MM.1S (cell line): ENCODE data around the gene TGFB1.

Experiments used
- DNase-seq: peaks from one replicate; pipeline ENCODE4 v3.0.0-alpha.2; 2015
- H2AFZ ChIP-seq: fragments of 300-600 bp; sonication (generic); 2 replicates; pipeline ENCODE4 v1.6.0; 2016; ENCODE audit warnings: antibody characterized with exemption, low read length
- H3F3A ChIP-seq: fragments of 300-600 bp; sonication (generic); 2 replicates; pipeline ENCODE4 v1.6.1; 2016; ENCODE audit warnings: mild to moderate bottlenecking, antibody characterized with exemption, low read length, moderate library complexity, mixed read lengths; ENCODE audit not compliant: insufficient read depth
- H3K27ac ChIP-seq: fragments of 300-600 bp; sonication (generic); 2 replicates; pipeline ENCODE4 v1.5.1; 2016; ENCODE audit warnings: mild to moderate bottlenecking, low read length
- H3K27me3 ChIP-seq: fragments of 300-600 bp; sonication (generic); replicated peaks from 2 replicates; pipeline ENCODE4 v1.6.0; 2016; ENCODE audit warnings: low read length; ENCODE audit not compliant: insufficient read depth
- H3K36me3 ChIP-seq: fragments of 300-600 bp; sonication (generic); replicated peaks from 2 replicates; pipeline ENCODE4 v1.6.1; 2016; ENCODE audit warnings: mild to moderate bottlenecking, low read length, mixed read lengths; ENCODE audit not compliant: insufficient read depth
- H3K4me1 ChIP-seq: fragments of 300-600 bp; sonication (generic); 2 replicates; pipeline ENCODE4 v1.6.1; 2016; ENCODE audit warnings: low read length, mixed read lengths
- H3K4me2 ChIP-seq: fragments of 300-600 bp; sonication (generic); 2 replicates; pipeline ENCODE4 v1.6.0; 2016; ENCODE audit warnings: low read depth, low read length
- H3K4me3 ChIP-seq: fragments of 300-600 bp; sonication (generic); 2 replicates; pipeline ENCODE4 v1.5.1; 2016; ENCODE audit warnings: low read length, mixed read lengths
- H3K79me2 ChIP-seq: fragments of 300-600 bp; sonication (generic); 2 replicates; pipeline ENCODE4 v1.6.1; 2016; ENCODE audit warnings: mixed run types, low read length, mixed read lengths
- H3K9ac ChIP-seq: fragments of 300-600 bp; sonication (generic); 2 replicates; pipeline ENCODE4 v1.6.1; 2016; ENCODE audit warnings: low read length, mixed read lengths
- H3K9me2 ChIP-seq: fragments of 300-600 bp; sonication (generic); replicated peaks from 2 replicates; pipeline ENCODE4 v1.6.1; 2016; ENCODE audit warnings: mild to moderate bottlenecking, low read length, mixed read lengths; ENCODE audit not compliant: insufficient read depth
- H3K9me3 ChIP-seq: fragments of 300-600 bp; sonication (generic); replicated peaks from 2 replicates; pipeline ENCODE4 v1.6.1; 2016; ENCODE audit warnings: mild to moderate bottlenecking, low read length, mixed read lengths; ENCODE audit not compliant: insufficient read depth
- H4K20me1 ChIP-seq: fragments of 300-600 bp; sonication (generic); 2 replicates; pipeline ENCODE4 v1.6.1; 2016; ENCODE audit warnings: mild to moderate bottlenecking, low read length, moderate library complexity, mixed read lengths; ENCODE audit not compliant: insufficient read depth
- EZH2 ChIP-seq: fragments of 300-600 bp; sonication (generic); optimal IDR thresholded peaks from 2 replicates; pipeline ENCODE3; 2017; ENCODE audit warnings: low read depth, mild to moderate bottlenecking, antibody characterized with exemption, low read length, mixed read lengths
- EZH2phosphoT487 ChIP-seq: fragments of 300-600 bp; sonication (generic); IDR thresholded peaks from 2 replicates; pipeline ENCODE4 v1.6.1; 2018; ENCODE audit warnings: antibody characterized with exemption, low read length
- TF ChIP-seq, protein P1 (sequence below): fragments of 300-600 bp; sonication (generic); IDR thresholded peaks from 2 replicates; pipeline ENCODE4 v1.5.1; 2016; ENCODE audit warnings: antibody characterized with exemption, low read length, mixed read lengths

TGFB1 gene

GRCh38 chr19:41376241-41376997 is 22.7 kb upstream of the TGFB1 start, which contains the start of gene TMEM91:
TSS of gene TMEM91 (plus strand) at chr19:41376533. CDS start at chr19:41378310, 1,777 bp downstream.
- H3K9me3 ChIP-seq: no peaks in the 10 kb centered on the region
- H2AFZ ChIP-seq: no peak within 1 kb of the TSS
- TF ChIP-seq EZH2phosphoT487 (no peak), EZH2 (no peak)
- TF ChIP-seq, protein P1, sequence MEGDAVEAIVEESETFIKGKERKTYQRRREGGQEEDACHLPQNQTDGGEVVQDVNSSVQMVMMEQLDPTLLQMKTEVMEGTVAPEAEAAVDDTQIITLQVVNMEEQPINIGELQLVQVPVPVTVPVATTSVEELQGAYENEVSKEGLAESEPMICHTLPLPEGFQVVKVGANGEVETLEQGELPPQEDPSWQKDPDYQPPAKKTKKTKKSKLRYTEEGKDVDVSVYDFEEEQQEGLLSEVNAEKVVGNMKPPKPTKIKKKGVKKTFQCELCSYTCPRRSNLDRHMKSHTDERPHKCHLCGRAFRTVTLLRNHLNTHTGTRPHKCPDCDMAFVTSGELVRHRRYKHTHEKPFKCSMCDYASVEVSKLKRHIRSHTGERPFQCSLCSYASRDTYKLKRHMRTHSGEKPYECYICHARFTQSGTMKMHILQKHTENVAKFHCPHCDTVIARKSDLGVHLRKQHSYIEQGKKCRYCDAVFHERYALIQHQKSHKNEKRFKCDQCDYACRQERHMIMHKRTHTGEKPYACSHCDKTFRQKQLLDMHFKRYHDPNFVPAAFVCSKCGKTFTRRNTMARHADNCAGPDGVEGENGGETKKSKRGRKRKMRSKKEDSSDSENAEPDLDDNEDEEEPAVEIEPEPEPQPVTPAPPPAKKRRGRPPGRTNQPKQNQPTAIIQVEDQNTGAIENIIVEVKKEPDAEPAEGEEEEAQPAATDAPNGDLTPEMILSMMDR: no peak
- H3K36me3 ChIP-seq: no peaks in the 10 kb centered on the region
- no peak within 1 kb of the TSS for H3K27ac ChIP-seq
- no peaks in the 10 kb centered on the region for H3F3A ChIP-seq
- no peaks in the 10 kb centered on the region for H3K79me2 ChIP-seq
- H3K4me2 ChIP-seq: no peak within 1 kb of the TSS
- H3K4me1 ChIP-seq: no peaks in the 10 kb centered on the region
- no peak within 1 kb of the TSS for H3K4me3 ChIP-seq
- no peaks in the 10 kb centered on the region for H3K9me2 ChIP-seq
- H4K20me1 ChIP-seq: no peaks in the 10 kb centered on the region
- no peak for DNase-seq
- no peak within 1 kb of the TSS for H3K9ac ChIP-seq
- H3K27me3 ChIP-seq: no peaks in the 10 kb centered on the region

- Histone ChIP-seq H3K36me3 (no peaks in the 10 kb centered on the region), H3K9me2 (no peaks in the 10 kb centered on the region), H3F3A (no peaks in the 10 kb centered on the region), H3K9me3 (no peaks in the 10 kb centered on the region), H2AFZ (no peak overlapping the region), H4K20me1 (no peaks in the 10 kb centered on the region), H3K4me1 (no peaks in the 10 kb centered on the region), H3K27me3 (no peaks in the 10 kb centered on the region), H3K79me2 (no peaks in the 10 kb centered on the region), H3K27ac (no peak overlapping the region), H3K9ac (no peak overlapping the region), H3K4me2 (no peak overlapping the region), H3K4me3 (no peak overlapping the region)
- TF ChIP-seq EZH2 (no peak), EZH2phosphoT487 (no peak)
- TF ChIP-seq, protein P1: no peak
- DNase-seq: no peak
Observed at GRCh38 chr19:41373993-41374392, 20.3 kb upstream of the TGFB1 start.

- Histone ChIP-seq H3K4me1 (no peaks in the 10 kb centered on the region), H3K9ac (no peak overlapping the region), H3K4me2 (no peak overlapping the region), H3K79me2 (no peaks in the 10 kb centered on the region), H3K9me2 (no peaks in the 10 kb centered on the region), H4K20me1 (no peaks in the 10 kb centered on the region), H3F3A (no peaks in the 10 kb centered on the region), H3K36me3 (no peaks in the 10 kb centered on the region), H2AFZ (no peak overlapping the region), H3K27me3 (no peaks in the 10 kb centered on the region), H3K27ac (no peak overlapping the region), H3K4me3 (no peak overlapping the region), H3K9me3 (no peaks in the 10 kb centered on the region)
- DNase-seq: no peak
- TF ChIP-seq EZH2phosphoT487 (no peak), EZH2 (no peak)
- TF ChIP-seq, protein P1: no peak
Observed at GRCh38 chr19:41372501-41372900, 18.8 kb upstream of the TGFB1 start.
